EH (cell line): Measurements from ENCODE around the gene NAE1.
"Not testable (repeated sequence)": the region's sequence is repeated elsewhere in the genome, so short reads cannot be mapped to it uniquely, and the experiment has no call there.

ENCODE experiments used
- DNase-seq: peaks from one replicate; pipeline ENCODE4 v3.0.0-alpha.2; 2015; ENCODE audit warnings: low read depth

NAE1 gene

GRCh38 chr16:66830422-66831404 is at the start of gene NAE1:
Gene NAE1, minus strand, starts transcription at chr16:66830976. Its CDS starts 77 bp downstream, at chr16:66830899.
- DNase-seq = peak; percentile 85

- DNase-seq = peak; percentile 17
Measured at GRCh38 chr16:66878067-66878466, 47.3 kb upstream of the NAE1 start.

GRCh38 chr16:66874079-66874775 is 43.5 kb upstream of the NAE1 start:
- peak; percentile 56 for DNase-seq

GRCh38 chr16:66873685-66874055 is 42.9 kb upstream of the NAE1 start:
- DNase-seq = no peak

- DNase-seq = peak; percentile 100
Measured at GRCh38 chr16:66872943-66873684, 42.3 kb upstream of the NAE1 start.

GRCh38 chr16:66872559-66872942 is 41.8 kb upstream of the NAE1 start:
- DNase-seq = no peak

GRCh38 chr16:66871840-66872239 is 41.1 kb upstream of the NAE1 start:
- no peak for DNase-seq

GRCh38 chr16:66871363-66871762 is 40.6 kb upstream of the NAE1 start:
- not testable (repeated sequence) for DNase-seq

- DNase-seq = no peak
Measured at GRCh38 chr16:66869424-66869823, 38.6 kb upstream of the NAE1 start.

GRCh38 chr16:66863707-66864106 is 32.9 kb upstream of the NAE1 start:
- DNase-seq = no peak

- DNase-seq = no peak
Measured at GRCh38 chr16:66862023-66862520, 31.3 kb upstream of the NAE1 start.

GRCh38 chr16:66859397-66860068 is 28.8 kb upstream of the NAE1 start:
- no peak for DNase-seq

- DNase-seq = peak; percentile 79
Measured at GRCh38 chr16:66858740-66859396, 28.1 kb upstream of the NAE1 start.

- DNase-seq = no peak
Measured at GRCh38 chr16:66857437-66857836, 26.7 kb upstream of the NAE1 start.

- DNase-seq = no peak
Measured at GRCh38 chr16:66856801-66857200, 26.0 kb upstream of the NAE1 start.

GRCh38 chr16:66856184-66856730 is 25.5 kb upstream of the NAE1 start:
- no peak for DNase-seq

GRCh38 chr16:66853261-66854139 is 22.7 kb upstream of the NAE1 start:
- DNase-seq = no peak

GRCh38 chr16:66851166-66851964 is 20.6 kb upstream of the NAE1 start:
- DNase-seq = no peak
